GM12878 (cell line): ENCODE measurements around the gene TLK2.
"Not testable (repeated sequence)": the region's sequence is repeated elsewhere in the genome, so short reads cannot be mapped to it uniquely, and the experiment has no call there.

ENCODE experiments used
- CTCF ChIP-seq, 3 experiments: IDR thresholded peaks in 2 of 3; conservative IDR thresholded peaks in 1 of 3; 2 replicates each; pipeline ENCODE4 v1.5.1; 2011; ENCODE audit warnings: low read depth in 3 of 3, low read length in 3 of 3, mild to moderate bottlenecking in 3 of 3, control low read depth in 2 of 3, moderate library complexity in 2 of 3, inconsistent platforms in 1 of 3, mixed read lengths in 1 of 3; ENCODE audit not compliant: control insufficient read depth in 2 of 3, insufficient read depth in 1 of 3; ENCODE audit errors: extremely low read depth in 1 of 3
- EP300 ChIP-seq, 2 experiments: fragments of 150-350 bp in 1 of 2; IDR thresholded peaks; 2 replicates each; pipeline ENCODE4 v1.6.1; 2011 to 2012; ENCODE audit warnings: low read depth in 2 of 2, low read length in 2 of 2, borderline replicate concordance in 1 of 2, improper control_type of control experiment in 1 of 2, inconsistent platforms in 1 of 2; ENCODE audit not compliant: control insufficient read depth in 1 of 2
- FOXK2 ChIP-seq: fragments of 450-650 bp; IDR thresholded peaks from 2 replicates; pipeline ENCODE4 v1.6.1; 2017; ENCODE audit warnings: mild to moderate bottlenecking, moderate library complexity
- PAX8 ChIP-seq: fragments of 450-650 bp; IDR thresholded peaks from 2 replicates; pipeline ENCODE4 v1.6.1; 2017; ENCODE audit warnings: mild to moderate bottlenecking, moderate library complexity
- POLR2A ChIP-seq: IDR thresholded peaks from 2 replicates; pipeline ENCODE4 v1.6.1; 2011; ENCODE audit warnings: low read depth, mild to moderate bottlenecking, low read length
- POLR2AphosphoS5 ChIP-seq: IDR thresholded peaks from 2 replicates; pipeline ENCODE4 v1.6.1; 2011; ENCODE audit warnings: mild to moderate bottlenecking, low read length, inconsistent platforms
- RAD21 ChIP-seq: IDR thresholded peaks from 2 replicates; pipeline ENCODE4 v1.6.1; 2011; ENCODE audit warnings: mild to moderate bottlenecking, low read depth, low read length, moderate library complexity; ENCODE audit not compliant: insufficient read depth
- RBBP5 ChIP-seq: fragments of 200-600 bp; sonication (generic); conservative IDR thresholded peaks from 2 replicates; pipeline ENCODE4 v1.6.1; 2016
- SIN3A ChIP-seq: IDR thresholded peaks from 2 replicates; pipeline ENCODE4 v1.6.1; 2012; ENCODE audit warnings: low read depth, low read length, improper control_type of control experiment
- SREBF2 ChIP-seq: IDR thresholded peaks from 2 replicates; pipeline ENCODE4 v1.6.1; 2012; ENCODE audit warnings: mild to moderate bottlenecking, low read length
- TCF12 ChIP-seq: IDR thresholded peaks from 2 replicates; pipeline ENCODE4 v1.6.1; 2011; ENCODE audit warnings: low read depth, mild to moderate bottlenecking, low read length
- YY1 ChIP-seq: IDR thresholded peaks from 2 replicates; pipeline ENCODE4 v1.6.1; 2011; ENCODE audit warnings: low read depth, mild to moderate bottlenecking, low read length
- ZNF274 ChIP-seq: IDR thresholded peaks from one replicate; pipeline ENCODE4 v1.8.0; 2011; ENCODE audit not compliant: insufficient read length, insufficient read depth

- not testable (repeated sequence) for TF ChIP-seq PAX8; FOXK2; POLR2A; TCF12; RAD21; YY1; CTCF (IDR thresholded peaks at IDR 0.05 in 2 of 3, conservative IDR thresholded peaks at IDR 0.05 in 1 of 3; ENCODE audit: control insufficient read depth in 2 of 3, extremely low read depth in 1 of 3, insufficient read depth in 1 of 3, low read depth in 3 of 3, low read length in 3 of 3); SIN3A; RBBP5; EP300 (IDR thresholded peaks at IDR 0.05; ENCODE audit: borderline replicate concordance in 1 of 2, control insufficient read depth in 1 of 2, low read depth in 2 of 2, low read length in 2 of 2); ZNF274; POLR2AphosphoS5; SREBF2
Observed at GRCh38 chr17:62477111-62477510, 1.5 kb upstream of the TLK2 start.
